ENCODE measurements around the gene FBXO44.
A peak's percentile ranks its signal among the peaks of the same experiment; 100 is the strongest.
"Not testable (repeated sequence)": the region's sequence is repeated elsewhere in the genome, so short reads cannot be mapped to it uniquely, and the experiment has no call there.

Gene FBXO44

GRCh38 chr1:11654137-11654938 is at the start of gene FBXO44, which contains the start of gene FBXO2:
Gene FBXO44 (plus strand): TSS chr1:11654877. CDS start chr1:11655836, 959 bp downstream.
Gene FBXO2 (minus strand): TSS chr1:11654429. CDS start chr1:11654340, 89 bp downstream.
- no peak for TF ChIP-seq CTCF (IDR thresholded peaks at IDR 0.05; ENCODE audit: control extremely low read depth, extremely low read depth, low read depth, missing control alignments)
- ChIA-PET CTCF (interaction anchor here (0.9 to 16.0 kb wide), 6 partner anchors 10 to 617 kb away, joined by 3 to 248 read pairs (median 20); partner anchors contain the start of gene FBXO6), POLR2A (no interaction called here)
- DNase-seq (ENCODE audit: extremely low spot score): peak; percentile 86

- no peak for DNase-seq (ENCODE audit: extremely low spot score)
- no peak for TF ChIP-seq CTCF (IDR thresholded peaks at IDR 0.05; ENCODE audit: control extremely low read depth, extremely low read depth, low read depth, missing control alignments)
- POLR2A ChIA-PET: no interaction called here
- CTCF ChIA-PET: interaction anchor here (1.0 to 1.3 kb wide), 2 partner anchors 286 kb away, joined by 3 read pairs; no protein-coding TSS in a partner anchor
These were observed 47.9 kb upstream of the FBXO44 start for GRCh38 chr1:11606775-11607174.

- CTCF ChIA-PET; DNase-seq (ENCODE audit: extremely low spot score); POLR2A ChIA-PET: not testable (repeated sequence)
These were observed 46.0 kb upstream of the FBXO44 start for GRCh38 chr1:11608596-11609130.

GRCh38 chr1:11609378-11609777 is 45.3 kb upstream of the FBXO44 start:
- DNase-seq (ENCODE audit: extremely low spot score); POLR2A ChIA-PET; CTCF ChIA-PET: not testable (repeated sequence)

GRCh38 chr1:11610629-11611180 is 44.0 kb upstream of the FBXO44 start:
- ChIA-PET CTCF (interaction anchor here (1.1 kb wide), 2 partner anchors 39 to 573 kb away, joined by 3 read pairs; no protein-coding TSS in a partner anchor), POLR2A (no interaction called here)
- no peak for DNase-seq (ENCODE audit: extremely low spot score)
- TF ChIP-seq CTCF (IDR thresholded peaks at IDR 0.05; ENCODE audit: control extremely low read depth, extremely low read depth, low read depth, missing control alignments): no peak

GRCh38 chr1:11611638-11612327 is 42.9 kb upstream of the FBXO44 start:
- CTCF ChIA-PET: interaction anchor here (1.2 to 1.5 kb wide), 2 partner anchors 12 to 38 kb away, joined by 3 to 4 read pairs; no protein-coding TSS in a partner anchor
- POLR2A ChIA-PET: no interaction called here
- no peak for DNase-seq (ENCODE audit: extremely low spot score)
- no peak for TF ChIP-seq CTCF (IDR thresholded peaks at IDR 0.05; ENCODE audit: control extremely low read depth, extremely low read depth, low read depth, missing control alignments)

- ChIA-PET CTCF (interaction anchor here (0.7 kb wide), 1 partner anchor 372 kb away, joined by 3 read pairs; no protein-coding TSS in a partner anchor), POLR2A (no interaction called here)
- TF ChIP-seq CTCF (IDR thresholded peaks at IDR 0.05; ENCODE audit: control extremely low read depth, extremely low read depth, low read depth, missing control alignments): no peak
- no peak for DNase-seq (ENCODE audit: extremely low spot score)
These were observed 41.3 kb upstream of the FBXO44 start for GRCh38 chr1:11613347-11613746.
